Measurements from ENCODE around the gene PEPD. TPM values are rescaled to one million over a fixed set of nuclear protein-coding genes. Genes with fewer than 3 reads are reported as not detected.

PEPD gene
- total and polyA plus RNA-seq, 2 donors (not counting 3 experiments of a cell fraction or from before 2014, with no cell fraction given) = 73.7 to 126 TPM

DNA sequence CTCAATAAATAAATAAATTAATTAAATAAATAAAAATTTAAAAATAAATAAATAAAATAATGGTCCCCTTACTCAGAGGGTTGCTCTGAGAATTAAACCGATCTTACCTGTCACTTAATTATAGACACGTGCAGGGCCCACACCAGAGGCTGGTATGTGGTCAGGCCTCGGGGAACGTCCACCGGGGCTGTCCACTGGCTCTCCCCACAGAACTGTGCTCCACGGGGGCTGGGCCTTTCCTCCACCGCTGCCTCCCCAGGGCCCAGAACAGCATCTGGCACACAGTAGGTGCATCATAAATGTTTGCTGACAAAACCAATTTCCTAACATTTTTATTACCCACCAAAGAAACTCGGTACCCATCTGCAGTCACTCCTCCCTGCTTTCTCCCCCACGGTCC, 78.9 kb downstream of the PEPD start:
- no peaks in the 10 kb centered on the region for H3K9me3 ChIP-seq (replicated peaks; ENCODE audit: control insufficient read depth, insufficient read depth, low read length)
- DNase-seq (ENCODE audit: low read depth, low spot score) = no peak
- no peaks in the 10 kb centered on the region for H3K27me3 ChIP-seq (ENCODE audit: control insufficient read depth in 2 of 2, insufficient read depth in 2 of 2, low read length in 2 of 2)
- CTCF ChIA-PET = no interaction called here
- H3K9ac ChIP-seq (replicated peaks; ENCODE audit: extremely low read depth, insufficient read depth, low read length) = no peak overlapping the region
- no peaks in the 10 kb centered on the region for H3K79me2 ChIP-seq (ENCODE audit: control insufficient read depth, insufficient read depth, low read length)
- H3K4me2 ChIP-seq (ENCODE audit: insufficient read depth, low read length) = no peak overlapping the region
- no peak for FAIRE-seq
- H3K36me3 ChIP-seq (ENCODE audit: control insufficient read depth in 2 of 2, extremely low read depth in 1 of 2, insufficient read depth in 2 of 2, low read length in 2 of 2) = peaks cover 0 to 1% of the 10 kb centered on the region in 2 experiments
- H3K4me3 ChIP-seq (replicated peaks in 1 of 3; ENCODE audit: insufficient read depth in 1 of 3, low read depth in 1 of 3, low read length in 3 of 3) = no peak overlapping the region
- intact Hi-C loops (cut with micrococcal nuclease) = no loop called here
- H3K4me1 ChIP-seq (ENCODE audit: control insufficient read depth, extremely low read depth, insufficient read depth, low read length) = no peaks in the 10 kb centered on the region
- no peak overlapping the region for H3K27ac ChIP-seq (ENCODE audit: insufficient read depth, low read depth, low read length)
- no peaks in the 10 kb centered on the region for H4K20me1 ChIP-seq (replicated peaks; ENCODE audit: control insufficient read depth, extremely low read depth, insufficient read depth, low read length)
- no TSS peak for BruUV-seq (replicated peaks)
- H3K9me1 ChIP-seq (replicated peaks; ENCODE audit: control insufficient read depth, extremely low read depth, insufficient read depth, low read length) = no peaks in the 10 kb centered on the region
- TF ChIP-seq POLR2AphosphoS5 (IDR thresholded peaks at IDR 0.05; ENCODE audit: insufficient read depth, low read depth, low read length) (no peak), FOS (IDR thresholded peaks at IDR 0.05; ENCODE audit: borderline replicate concordance, insufficient read depth, low read length) (no peak), POLR2A (IDR thresholded peaks at IDR 0.05; ENCODE audit: low read depth, low read length) (no peak), MYC (IDR thresholded peaks at IDR 0.05; ENCODE audit: low read depth, low read length) (no peak), GATA2 (IDR thresholded peaks at IDR 0.05; ENCODE audit: insufficient read depth, insufficient read length, low read depth, low read length) (no peak), JUN (IDR thresholded peaks at IDR 0.05; ENCODE audit: borderline replicate concordance, insufficient read depth, insufficient read length, low read depth) (no peak)
- TF ChIP-seq, protein P1, sequence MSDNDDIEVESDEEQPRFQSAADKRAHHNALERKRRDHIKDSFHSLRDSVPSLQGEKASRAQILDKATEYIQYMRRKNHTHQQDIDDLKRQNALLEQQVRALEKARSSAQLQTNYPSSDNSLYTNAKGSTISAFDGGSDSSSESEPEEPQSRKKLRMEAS (IDR thresholded peaks at IDR 0.05; ENCODE audit: insufficient read depth, insufficient read length) = no peak
- dilution Hi-C loops (cut with MboI; ENCODE audit: extremely low pct_ligation_motif_present, low sequenced_read_pairs) = no loop called here
- POLR2A ChIA-PET = no interaction called here
- no peak overlapping the region for H2AFZ ChIP-seq (ENCODE audit: low read depth, low read length)

DNA sequence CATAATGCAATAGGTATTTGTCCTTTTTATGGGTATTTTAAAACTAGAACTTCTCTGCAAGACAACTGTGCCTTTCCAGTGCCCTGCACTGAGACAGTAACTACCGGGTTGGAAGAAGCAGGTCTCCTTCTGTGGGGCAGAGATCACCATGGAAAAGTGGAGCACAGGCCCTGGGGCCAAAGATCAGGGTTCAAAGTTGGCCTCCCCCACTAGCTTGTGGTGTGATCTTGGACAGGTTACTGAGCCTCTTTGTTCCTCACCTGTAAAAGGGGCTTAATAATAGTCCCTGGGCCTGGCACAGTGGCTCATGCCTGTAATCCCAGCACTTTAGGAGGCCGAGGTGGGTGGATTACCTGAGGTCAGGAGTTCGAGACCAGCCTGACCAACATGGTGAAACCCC, 79.8 kb downstream of the PEPD start:
- no peak overlapping the region for H3K4me3 ChIP-seq (replicated peaks in 1 of 3; ENCODE audit: insufficient read depth in 1 of 3, low read depth in 1 of 3, low read length in 3 of 3)
- no peaks in the 10 kb centered on the region for H3K9me1 ChIP-seq (replicated peaks; ENCODE audit: control insufficient read depth, extremely low read depth, insufficient read depth, low read length)
- dilution Hi-C loops (cut with MboI; ENCODE audit: extremely low pct_ligation_motif_present, low sequenced_read_pairs) = no loop called here
- POLR2A ChIA-PET = no interaction called here
- no peak overlapping the region for H3K4me2 ChIP-seq (ENCODE audit: insufficient read depth, low read length)
- H3K27ac ChIP-seq (ENCODE audit: insufficient read depth, low read depth, low read length) = no peak overlapping the region
- DNase-seq (ENCODE audit: low read depth, low spot score) (no peak), FAIRE-seq (no peak)
- no peaks in the 10 kb centered on the region for H3K27me3 ChIP-seq (ENCODE audit: control insufficient read depth in 2 of 2, insufficient read depth in 2 of 2, low read length in 2 of 2)
- CTCF ChIA-PET = no interaction called here
- H2AFZ ChIP-seq (ENCODE audit: low read depth, low read length) = no peak overlapping the region
- TF ChIP-seq GATA2 (IDR thresholded peaks at IDR 0.05; ENCODE audit: insufficient read depth, insufficient read length, low read depth, low read length) (no peak), POLR2A (IDR thresholded peaks at IDR 0.05; ENCODE audit: low read depth, low read length) (no peak), POLR2AphosphoS5 (IDR thresholded peaks at IDR 0.05; ENCODE audit: insufficient read depth, low read depth, low read length) (no peak), MYC (IDR thresholded peaks at IDR 0.05; ENCODE audit: low read depth, low read length) (no peak), EZH2 (IDR thresholded peaks at IDR 0.05; ENCODE audit: borderline replicate concordance, low read depth, low read length, severe bottlenecking) (no peak), FOS (IDR thresholded peaks at IDR 0.05; ENCODE audit: borderline replicate concordance, insufficient read depth, low read length) (no peak), JUN (IDR thresholded peaks at IDR 0.05; ENCODE audit: borderline replicate concordance, insufficient read depth, insufficient read length, low read depth) (no peak)
- TF ChIP-seq, protein P2, sequence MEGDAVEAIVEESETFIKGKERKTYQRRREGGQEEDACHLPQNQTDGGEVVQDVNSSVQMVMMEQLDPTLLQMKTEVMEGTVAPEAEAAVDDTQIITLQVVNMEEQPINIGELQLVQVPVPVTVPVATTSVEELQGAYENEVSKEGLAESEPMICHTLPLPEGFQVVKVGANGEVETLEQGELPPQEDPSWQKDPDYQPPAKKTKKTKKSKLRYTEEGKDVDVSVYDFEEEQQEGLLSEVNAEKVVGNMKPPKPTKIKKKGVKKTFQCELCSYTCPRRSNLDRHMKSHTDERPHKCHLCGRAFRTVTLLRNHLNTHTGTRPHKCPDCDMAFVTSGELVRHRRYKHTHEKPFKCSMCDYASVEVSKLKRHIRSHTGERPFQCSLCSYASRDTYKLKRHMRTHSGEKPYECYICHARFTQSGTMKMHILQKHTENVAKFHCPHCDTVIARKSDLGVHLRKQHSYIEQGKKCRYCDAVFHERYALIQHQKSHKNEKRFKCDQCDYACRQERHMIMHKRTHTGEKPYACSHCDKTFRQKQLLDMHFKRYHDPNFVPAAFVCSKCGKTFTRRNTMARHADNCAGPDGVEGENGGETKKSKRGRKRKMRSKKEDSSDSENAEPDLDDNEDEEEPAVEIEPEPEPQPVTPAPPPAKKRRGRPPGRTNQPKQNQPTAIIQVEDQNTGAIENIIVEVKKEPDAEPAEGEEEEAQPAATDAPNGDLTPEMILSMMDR (IDR thresholded peaks at IDR 0.05; ENCODE audit: extremely low read depth in 1 of 2, insufficient read depth in 1 of 2, low read depth in 1 of 2, low read length in 2 of 2) = no peak
- TF ChIP-seq, protein P1 (IDR thresholded peaks at IDR 0.05; ENCODE audit: insufficient read depth, insufficient read length) = no peak
- H3K79me2 ChIP-seq (ENCODE audit: control insufficient read depth, insufficient read depth, low read length) = no peaks in the 10 kb centered on the region
- no TSS peak for BruUV-seq (replicated peaks)
- H4K20me1 ChIP-seq (replicated peaks; ENCODE audit: control insufficient read depth, extremely low read depth, insufficient read depth, low read length) = no peaks in the 10 kb centered on the region
- H3K36me3 ChIP-seq (ENCODE audit: control insufficient read depth in 2 of 2, extremely low read depth in 1 of 2, insufficient read depth in 2 of 2, low read length in 2 of 2) = peaks cover 0 to 1% of the 10 kb centered on the region in 2 experiments
- no peak overlapping the region for H3K9ac ChIP-seq (replicated peaks; ENCODE audit: extremely low read depth, insufficient read depth, low read length)
- no peaks in the 10 kb centered on the region for H3K4me1 ChIP-seq (ENCODE audit: control insufficient read depth, extremely low read depth, insufficient read depth, low read length)
- intact Hi-C loops (cut with micrococcal nuclease) = no loop called here
- H3K9me3 ChIP-seq (replicated peaks; ENCODE audit: control insufficient read depth, insufficient read depth, low read length) = no peaks in the 10 kb centered on the region
